ENCODE measurements around the gene TBC1D9. TPM values are rescaled to one million over a fixed set of nuclear protein-coding genes. Genes with fewer than 3 reads are reported as not detected.

TBC1D9 gene
- total and polyA plus RNA-seq, 10 of the 15 experiments (the other 5 are each of a cell fraction or from before 2014, with no cell fraction given) = 0.87 to 14.9 (median 7.1) TPM

- intact Hi-C loops (cut with micrococcal nuclease; ENCODE audit: unreplicated experiment) = no loop called here
- H2AFZ ChIP-seq (ENCODE audit: control insufficient read depth, low read depth, low read length) = no peak overlapping the region
- no TSS peak for BruUV-seq (replicated peaks)
- ATAC-seq (peak; percentile 50), DNase-seq (ENCODE audit: low read depth, low spot score) (no peak), FAIRE-seq (no peak)
- no peak overlapping the region for H3K4me3 ChIP-seq
- no peak overlapping the region for H3K9ac ChIP-seq (ENCODE audit: control insufficient read depth, insufficient read depth, low read length)
- H3K27ac ChIP-seq (ENCODE audit: control insufficient read depth, insufficient read depth) = no peak overlapping the region
- RAD21 ChIA-PET (ENCODE audit: unreplicated experiment) = no interaction called here
- CTCF ChIA-PET = no interaction called here
- H3K36me3 ChIP-seq (ENCODE audit: control insufficient read depth in 2 of 2, insufficient read depth in 2 of 2, low read length in 1 of 2) = no peaks in the 10 kb centered on the region
- no peaks in the 10 kb centered on the region for H3K9me3 ChIP-seq (replicated peaks; ENCODE audit: control insufficient read depth, insufficient read depth, low read length)
- 42% methylated on average over 6 of the region's 6 CpGs for WGBS (ENCODE audit: insufficient coverage, insufficient replicate concordance, low lambda C conversion rate, missing lambda C conversion rate)
- no peak overlapping the region for H3K4me2 ChIP-seq (ENCODE audit: control insufficient read depth, insufficient read depth)
- H3K4me1 ChIP-seq (ENCODE audit: control insufficient read depth, insufficient read depth, low read length) = peaks cover 2% of the 10 kb centered on the region
- SMC1A ChIA-PET (ENCODE audit: uncharacterized antibody, unreplicated experiment) = no interaction called here
- no peaks in the 10 kb centered on the region for H3K27me3 ChIP-seq (replicated peaks in 1 of 2; ENCODE audit: control insufficient read depth in 2 of 2, insufficient read depth in 2 of 2, low read length in 1 of 2)
- TF ChIP-seq EZH2 (IDR thresholded peaks at IDR 0.05; ENCODE audit: borderline replicate concordance, control insufficient read depth, low read depth, low read length) = no peak
- no peak for TF ChIP-seq TCF12 (IDR thresholded peaks at IDR 0.05; ENCODE audit: low read depth, low read length)
- TF ChIP-seq TBL1XR1 (IDR thresholded peaks at IDR 0.05; ENCODE audit: low read depth, low read length) = no peak
- TF ChIP-seq HDAC6 (IDR thresholded peaks at IDR 0.05; ENCODE audit: unreplicated experiment) = no peak
- TF ChIP-seq SIX5 (IDR thresholded peaks at IDR 0.05; ENCODE audit: low read depth, low read length, severe bottlenecking) = no peak
- no peak for TF ChIP-seq IKZF2 (IDR thresholded peaks at IDR 0.05)
- no peak for TF ChIP-seq MLLT1 (IDR thresholded peaks at IDR 0.05)
- TF ChIP-seq NFXL1 (IDR thresholded peaks at IDR 0.05; ENCODE audit: borderline replicate concordance) = no peak
- H4K20me1 ChIP-seq (ENCODE audit: control insufficient read depth, insufficient read depth) = no peaks in the 10 kb centered on the region
- in situ Hi-C loops (cut with MboI) = no loop called here
- POLR2A ChIA-PET = no interaction called here
- H3K79me2 ChIP-seq (ENCODE audit: control insufficient read depth, insufficient read depth, low read length) = no peaks in the 10 kb centered on the region
Observed at GRCh38 chr4:140736669-140737343, 19.4 kb downstream of the TBC1D9 start.
